GM12892 (cell line): ENCODE data around the gene DPP3.

ENCODE experiments used
- POLR2A ChIP-seq: IDR thresholded peaks from 2 replicates; pipeline ENCODE4 v1.6.1; 2011; ENCODE audit warnings: low read depth, low read length, control low read depth
- POLR2AphosphoS5 ChIP-seq: IDR thresholded peaks from 2 replicates; pipeline ENCODE4 v1.6.1; 2011; ENCODE audit warnings: low read depth, low read length, control low read depth
- TAF1 ChIP-seq: IDR thresholded peaks from 2 replicates; pipeline ENCODE4 v1.6.1; 2011; ENCODE audit warnings: low read depth, mild to moderate bottlenecking, control low read depth, low read length, borderline replicate concordance

DNA sequence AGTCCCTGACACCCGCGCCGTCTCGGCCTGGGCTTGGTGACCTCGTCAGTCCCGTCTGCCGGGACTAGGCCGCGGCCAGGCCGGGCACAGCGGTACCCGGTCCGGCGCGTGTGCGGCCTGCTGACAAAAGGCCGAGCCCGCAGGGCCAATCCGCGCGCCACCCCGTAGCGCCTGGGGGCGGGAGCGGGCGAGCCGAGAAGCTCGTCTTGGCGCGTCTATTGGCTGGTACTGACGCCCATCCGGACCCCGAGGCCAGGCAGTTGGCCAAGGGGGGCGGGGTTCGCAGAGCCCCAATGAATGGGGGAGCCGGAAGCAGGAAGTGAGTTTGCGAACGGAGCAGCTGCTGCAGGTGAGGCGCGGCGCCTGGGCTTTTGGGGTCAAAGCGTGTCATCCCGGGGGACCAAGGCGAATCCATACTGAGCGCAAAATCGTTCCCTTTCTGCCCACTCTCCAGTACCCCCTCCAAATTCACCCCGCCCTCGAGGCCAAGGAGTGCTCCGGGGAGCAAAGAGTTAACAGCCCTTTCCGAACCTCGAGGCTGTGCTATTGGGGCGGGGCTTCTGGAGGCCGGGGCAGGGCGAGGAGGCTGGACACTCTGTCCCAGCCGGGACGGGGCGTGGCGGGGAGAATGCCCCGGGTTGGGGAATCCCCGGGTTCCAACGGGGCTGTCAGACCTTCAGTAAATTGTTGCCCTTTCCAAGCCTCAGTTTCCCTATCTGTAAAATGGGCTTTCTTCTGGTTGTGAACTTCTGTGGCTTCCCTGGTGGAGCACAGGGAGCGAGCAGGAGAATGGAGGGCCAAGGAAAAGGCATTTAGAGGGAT, at the start of gene DPP3:
- TF ChIP-seq POLR2A (peak; percentile 91), POLR2AphosphoS5 (peak; percentile 91), TAF1 (peak; percentile 26; the same call in 1 of the 2 replicates)
